Activated naive CD8-positive, alpha-beta T cell treated with anti-CD3 and anti-CD28 coated beads, Interleukin-2, amount 50 U/mL, for 16 hours (primary cell): ENCODE data around the gene GTF3C5.
"Not testable (repeated sequence)": the region's sequence is repeated elsewhere in the genome, so short reads cannot be mapped to it uniquely, and the experiment has no call there.

Experiments used
- DNase-seq: peaks from one replicate; pipeline ENCODE4 v3.0.0-alpha.2; 2020; ENCODE audit warnings: low read depth, low spot score

The GTF3C5 gene

GRCh38 chr9:133088756-133089155, 58.0 kb downstream of the GTF3C5 start:
- no peak for DNase-seq

- DNase-seq, result no peak
Observed at GRCh38 chr9:133089271-133089671, 58.5 kb downstream of the GTF3C5 start.

GRCh38 chr9:133090187-133090586, 59.4 kb downstream of the GTF3C5 start:
- no peak for DNase-seq

- no peak for DNase-seq
Observed at GRCh38 chr9:133090752-133091385, 60.1 kb downstream of the GTF3C5 start.

GRCh38 chr9:133094351-133094750, 63.6 kb downstream of the GTF3C5 start:
- DNase-seq, result not testable (repeated sequence)

GRCh38 chr9:133094842-133095393, 64.1 kb downstream of the GTF3C5 start:
- DNase-seq, result no peak

- no peak for DNase-seq
Observed at GRCh38 chr9:133098104-133098754, 67.4 kb downstream of the GTF3C5 start.

GRCh38 chr9:133098871-133099270, 68.1 kb downstream of the GTF3C5 start:
- no peak for DNase-seq

GRCh38 chr9:133099726-133100505, 69.1 kb downstream of the GTF3C5 start:
- no peak for DNase-seq

- no peak for DNase-seq
Observed at GRCh38 chr9:133100506-133101355, 69.9 kb downstream of the GTF3C5 start.

- DNase-seq, result no peak
Observed at GRCh38 chr9:133101356-133102189, 70.8 kb downstream of the GTF3C5 start.

GRCh38 chr9:133102190-133103021, 71.6 kb downstream of the GTF3C5 start:
- DNase-seq, result no peak

- no peak for DNase-seq
Observed at GRCh38 chr9:133103183-133103986, 72.6 kb downstream of the GTF3C5 start.

GRCh38 chr9:133103987-133104505, 73.2 kb downstream of the GTF3C5 start:
- DNase-seq, result no peak

GRCh38 chr9:133104718-133105460, 74.1 kb downstream of the GTF3C5 start:
- no peak for DNase-seq

- no peak for DNase-seq
Observed at GRCh38 chr9:133105461-133105770, 74.6 kb downstream of the GTF3C5 start.

- no peak for DNase-seq
Observed at GRCh38 chr9:133106511-133107244, 75.9 kb downstream of the GTF3C5 start.
